GM23248 (cell line): ENCODE results near the gene TUBG2. TPM values are rescaled to one million over a fixed set of nuclear protein-coding genes. Genes with fewer than 3 reads are reported as not detected.

Source experiments
- DNase-seq: peaks from one replicate; pipeline ENCODE4 v3.0.0-alpha.2; 2015
- H2AFZ ChIP-seq: fragments of 200-600 bp; sonication (generic); 2 replicates; pipeline ENCODE4 v1.6.1; 2016; ENCODE audit warnings: antibody characterized with exemption
- H3F3A ChIP-seq: fragments of 200-600 bp; sonication (generic); 2 replicates; pipeline ENCODE4 v1.6.1; 2016; ENCODE audit warnings: mild to moderate bottlenecking, antibody characterized with exemption, mixed run types; ENCODE audit not compliant: insufficient read depth
- H3K27ac ChIP-seq: fragments of 200-600 bp; sonication (generic); 2 replicates; pipeline ENCODE4 v1.5.1; 2016; ENCODE audit warnings: mild to moderate bottlenecking
- H3K27me3 ChIP-seq: fragments of 200-600 bp; sonication (generic); replicated peaks from 2 replicates; pipeline ENCODE4 v1.6.1; 2016; ENCODE audit warnings: mild to moderate bottlenecking; ENCODE audit not compliant: insufficient read depth
- H3K36me3 ChIP-seq: fragments of 200-600 bp; sonication (generic); 2 replicates; pipeline ENCODE4 v1.6.1; 2016; ENCODE audit warnings: low read depth, mild to moderate bottlenecking
- H3K4me1 ChIP-seq: fragments of 200-600 bp; sonication (generic); 2 replicates; pipeline ENCODE4 v1.6.1; 2016; ENCODE audit warnings: mild to moderate bottlenecking; ENCODE audit not compliant: insufficient read depth
- H3K4me2 ChIP-seq: fragments of 200-600 bp; sonication (generic); one replicate; pipeline ENCODE4 v1.6.1; 2016; ENCODE audit warnings: mild to moderate bottlenecking; ENCODE audit not compliant: unreplicated experiment
- H3K4me3 ChIP-seq: fragments of 200-600 bp; sonication (generic); 2 replicates; pipeline ENCODE4 v1.5.1; 2016; ENCODE audit warnings: mild to moderate bottlenecking
- H3K79me2 ChIP-seq: fragments of 200-600 bp; sonication (generic); 2 replicates; pipeline ENCODE4 v1.6.1; 2016; ENCODE audit warnings: mild to moderate bottlenecking; ENCODE audit not compliant: insufficient read depth
- H3K9ac ChIP-seq: fragments of 200-600 bp; sonication (generic); 2 replicates; pipeline ENCODE4 v1.6.1; 2016; ENCODE audit warnings: mild to moderate bottlenecking
- H3K9me2 ChIP-seq: fragments of 200-600 bp; sonication (generic); 2 replicates; pipeline ENCODE4 v1.6.1; 2016; ENCODE audit warnings: mixed run types, mild to moderate bottlenecking, moderate library complexity; ENCODE audit not compliant: insufficient read depth
- H3K9me3 ChIP-seq: fragments of 200-600 bp; sonication (generic); one replicate; pipeline ENCODE4 v1.6.1; 2017; ENCODE audit warnings: low read depth
- H4K20me1 ChIP-seq: fragments of 200-600 bp; sonication (generic); 2 replicates; pipeline ENCODE4 v1.6.0; 2016; ENCODE audit not compliant: insufficient read depth
- EZH2 ChIP-seq: fragments of 200-600 bp; sonication (generic); IDR thresholded peaks from 2 replicates; pipeline ENCODE4 v1.6.1; 2018; ENCODE audit warnings: antibody characterized with exemption, mild to moderate bottlenecking; ENCODE audit not compliant: insufficient read depth, poor library complexity, severe bottlenecking
- EZH2phosphoT487 ChIP-seq: fragments of 200-600 bp; sonication (generic); IDR thresholded peaks from 2 replicates; pipeline ENCODE4 v1.6.1; 2018; ENCODE audit warnings: antibody characterized with exemption, moderate library complexity, mild to moderate bottlenecking, low read depth; ENCODE audit not compliant: insufficient read depth
- WGBS, 2 experiments: methylation state at CpG; one replicate each; pipeline ENCODE4 v1.1.6; 2015 to 2017; ENCODE audit warnings: low lambda C conversion rate in 2 of 2, low coverage in 1 of 2; ENCODE audit errors: missing lambda C conversion rate in 2 of 2; 5-methylcytosine and 5-hydroxymethylcytosine counted together
- in situ Hi-C: fragments of 300-500 bp; cut with MboI; formaldehyde crosslinking; loops from 2 replicates; pipeline ENCODE4 v1.15.0; 2020
- polyA plus RNA-seq: library from polyadenylated mRNA; unstranded; fragments of >200 nt; fragmentation: Nextera tagmentation; extraction: Ambion mirVana; gene quantifications from 2 replicates; pipeline ENCODE4 v1.2.1, GENCODE V29; 2016
- total RNA-seq: library from RNA; depleted of rRNA; stranded (reverse); fragments of >200 nt; shearing (Covaris generic); gene quantifications from 2 replicates; pipeline ENCODE4 v1.2.3, GENCODE V29; 2014

The TUBG2 gene
- total and polyA plus RNA-seq, 2 experiments from 2014 or later = 14.4 to 30.9 TPM

GRCh38 chr17:42698736-42699414 is 39.8 kb downstream of the TUBG2 start:
- DNase-seq = peak; percentile 76
- H3K36me3 ChIP-seq = peaks cover 12% of the 10 kb centered on the region
- no peaks in the 10 kb centered on the region for H3K9me3 ChIP-seq
- no peak overlapping the region for H3K9ac ChIP-seq
- no peak overlapping the region for H3K27ac ChIP-seq
- H2AFZ ChIP-seq = no peak overlapping the region
- H3K4me2 ChIP-seq = peak overlapping the region; percentile 22
- H4K20me1 ChIP-seq = no peaks in the 10 kb centered on the region
- H3F3A ChIP-seq = peaks cover 21% of the 10 kb centered on the region
- TF ChIP-seq EZH2 = no peak
- no peak for TF ChIP-seq EZH2phosphoT487
- H3K27me3 ChIP-seq = no peaks in the 10 kb centered on the region
- no peaks in the 10 kb centered on the region for H3K9me2 ChIP-seq
- in situ Hi-C loops = no loop called here
- H3K4me3 ChIP-seq = no peak overlapping the region
- peaks cover 8% of the 10 kb centered on the region; the same call in 1 of the 2 replicates for H3K4me1 ChIP-seq
- 0 to 11% methylated on average over 1 to 2 of the region's 2 CpGs for WGBS, 2 experiments
- no peaks in the 10 kb centered on the region for H3K79me2 ChIP-seq

GRCh38 chr17:42699415-42699740 is 40.3 kb downstream of the TUBG2 start:
- peaks cover 8% of the 10 kb centered on the region; the same call in 1 of the 2 replicates for H3K4me1 ChIP-seq
- H3K79me2 ChIP-seq = no peaks in the 10 kb centered on the region
- no peak overlapping the region for H3K4me3 ChIP-seq
- H2AFZ ChIP-seq = no peak overlapping the region
- in situ Hi-C loops = no loop called here
- DNase-seq = no peak
- no peak overlapping the region for H3K9ac ChIP-seq
- H4K20me1 ChIP-seq = no peaks in the 10 kb centered on the region
- H3K36me3 ChIP-seq = peaks cover 15% of the 10 kb centered on the region
- H3F3A ChIP-seq = peaks cover 21% of the 10 kb centered on the region
- no peaks in the 10 kb centered on the region for H3K27me3 ChIP-seq
- no peak overlapping the region for H3K27ac ChIP-seq
- no peaks in the 10 kb centered on the region for H3K9me3 ChIP-seq
- TF ChIP-seq EZH2phosphoT487 (no peak), EZH2 (no peak)
- H3K9me2 ChIP-seq = no peaks in the 10 kb centered on the region
- 97 to 98% methylated on average over 4 of the region's 4 CpGs for WGBS, 2 experiments
- H3K4me2 ChIP-seq = no peak overlapping the region

- TF ChIP-seq EZH2phosphoT487 (no peak), EZH2 (no peak)
- Histone ChIP-seq H3K36me3 (peaks cover 29% of the 10 kb centered on the region), H3K9me3 (no peaks in the 10 kb centered on the region), H3K27ac (no peak overlapping the region), H3K9me2 (no peaks in the 10 kb centered on the region), H3K27me3 (no peaks in the 10 kb centered on the region), H3K4me3 (no peak overlapping the region), H3K9ac (no peak overlapping the region), H3K79me2 (no peaks in the 10 kb centered on the region), H3K4me1 (peaks cover 8% of the 10 kb centered on the region; the same call in 1 of the 2 replicates), H3F3A (peaks cover 21% of the 10 kb centered on the region), H3K4me2 (no peak overlapping the region), H4K20me1 (no peaks in the 10 kb centered on the region), H2AFZ (no peak overlapping the region)
- no peak for DNase-seq
- 73 to 81% methylated on average over 9 to 10 of the region's 10 CpGs for WGBS, 2 experiments
- in situ Hi-C loops = no loop called here
These were observed 41.7 kb downstream of the TUBG2 start for GRCh38 chr17:42700586-42701289.

GRCh38 chr17:42702446-42702845 is 43.4 kb downstream of the TUBG2 start:
- Histone ChIP-seq H3K9me3 (no peaks in the 10 kb centered on the region), H3K4me3 (no peak overlapping the region), H3K79me2 (no peaks in the 10 kb centered on the region), H3F3A (peaks cover 21% of the 10 kb centered on the region), H3K27ac (no peak overlapping the region), H3K27me3 (no peaks in the 10 kb centered on the region), H3K4me1 (peaks cover 8% of the 10 kb centered on the region; the same call in 1 of the 2 replicates), H3K9me2 (no peaks in the 10 kb centered on the region), H3K9ac (no peak overlapping the region), H4K20me1 (no peaks in the 10 kb centered on the region), H3K36me3 (peaks cover 44% of the 10 kb centered on the region), H3K4me2 (no peak overlapping the region), H2AFZ (no peak overlapping the region)
- no peak for DNase-seq
- in situ Hi-C loops = no loop called here
- TF ChIP-seq EZH2phosphoT487 (no peak), EZH2 (no peak)
- 93% methylated on average over 11 of the region's 11 CpGs for WGBS, 2 experiments
